ENCODE data around the gene ADAMTS10. TPM values are rescaled to one million over a fixed set of nuclear protein-coding genes. Genes with fewer than 3 reads are reported as not detected.
"Not testable (repeated sequence)": the region's sequence is repeated elsewhere in the genome, so short reads cannot be mapped to it uniquely, and the experiment has no call there.

The ADAMTS10 gene
- total RNA-seq, 1 donor from 2014 or later, result 17.1 TPM

DNA sequence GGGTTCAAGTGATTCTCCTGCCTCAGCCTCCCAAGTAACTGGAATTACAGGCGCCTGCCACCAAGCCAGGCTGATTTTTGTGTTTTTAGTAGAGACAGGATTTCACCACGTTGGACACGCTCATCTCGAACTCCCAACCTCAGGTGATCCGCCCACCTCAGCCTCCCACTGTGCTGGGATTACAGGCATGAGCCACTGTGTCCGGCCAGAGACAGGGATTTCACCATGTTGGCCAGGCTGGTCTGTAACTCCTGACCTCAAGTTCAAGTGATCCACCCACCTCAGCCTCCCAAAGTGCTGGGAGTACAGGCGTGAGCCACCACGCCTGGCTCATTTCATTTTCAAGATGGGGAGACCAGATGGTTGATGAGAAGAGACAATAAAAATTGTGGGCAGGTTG is 45.6 kb downstream of the ADAMTS10 start:
- DNase-seq (ENCODE audit: low read depth in 2 of 2), result not testable (repeated sequence)

DNA sequence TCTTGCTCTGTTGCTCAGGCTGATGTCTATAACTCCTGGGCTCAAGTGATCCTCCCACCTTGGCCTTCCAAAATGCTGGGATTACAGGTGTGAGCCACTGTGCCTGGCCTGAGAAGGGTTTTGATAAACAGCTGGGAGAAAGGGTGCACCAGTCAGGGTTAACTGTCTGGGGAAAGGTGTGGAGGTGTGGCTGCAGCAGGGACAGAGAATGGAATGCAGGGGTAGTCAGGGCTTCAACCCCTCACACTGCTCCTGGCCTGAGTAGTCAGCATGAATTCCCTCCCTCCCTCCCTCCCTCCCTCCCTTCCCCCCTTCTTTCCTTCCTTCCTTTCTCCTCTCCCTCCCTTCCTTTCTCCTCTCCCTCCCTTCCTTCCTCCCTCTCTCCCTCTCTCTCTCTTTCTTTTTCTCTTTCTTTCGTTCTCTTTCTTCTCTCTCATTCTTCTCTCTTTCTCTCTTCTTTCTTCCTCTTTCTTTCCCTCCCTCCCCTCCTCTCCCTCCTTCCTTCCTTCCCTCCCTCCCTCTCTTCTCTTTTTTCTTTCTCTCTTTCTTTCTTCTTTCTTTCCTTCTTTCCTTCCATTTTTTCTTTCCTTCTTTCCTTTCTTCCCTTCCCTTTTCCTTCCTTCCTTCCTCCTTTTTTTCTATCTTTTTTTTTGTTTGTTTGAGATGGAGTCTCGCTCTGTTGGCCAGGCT is 49.3 kb downstream of the ADAMTS10 start:
- DNase-seq (ENCODE audit: low read depth in 2 of 2), result no peak

DNA sequence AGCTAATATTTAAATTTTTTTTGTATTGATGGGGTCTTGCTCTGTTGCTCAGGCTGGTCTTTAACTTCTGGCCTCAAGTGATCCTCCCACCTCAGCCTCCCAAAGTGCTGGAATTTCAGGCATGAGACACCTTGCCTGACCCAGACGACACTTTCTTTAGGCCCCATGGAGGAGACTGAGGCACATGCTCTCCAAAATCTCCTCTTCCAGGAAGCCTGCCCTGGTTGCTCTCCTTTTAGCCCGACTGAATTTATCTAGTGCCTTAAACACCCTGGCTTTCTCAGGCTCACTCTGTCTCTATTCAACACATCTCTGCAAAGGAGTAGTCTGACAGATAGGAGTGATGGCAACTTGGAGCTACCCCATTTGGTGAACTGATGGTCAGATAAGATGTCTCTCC is 52.2 kb downstream of the ADAMTS10 start:
- no peak for DNase-seq (ENCODE audit: low read depth in 2 of 2)

DNA sequence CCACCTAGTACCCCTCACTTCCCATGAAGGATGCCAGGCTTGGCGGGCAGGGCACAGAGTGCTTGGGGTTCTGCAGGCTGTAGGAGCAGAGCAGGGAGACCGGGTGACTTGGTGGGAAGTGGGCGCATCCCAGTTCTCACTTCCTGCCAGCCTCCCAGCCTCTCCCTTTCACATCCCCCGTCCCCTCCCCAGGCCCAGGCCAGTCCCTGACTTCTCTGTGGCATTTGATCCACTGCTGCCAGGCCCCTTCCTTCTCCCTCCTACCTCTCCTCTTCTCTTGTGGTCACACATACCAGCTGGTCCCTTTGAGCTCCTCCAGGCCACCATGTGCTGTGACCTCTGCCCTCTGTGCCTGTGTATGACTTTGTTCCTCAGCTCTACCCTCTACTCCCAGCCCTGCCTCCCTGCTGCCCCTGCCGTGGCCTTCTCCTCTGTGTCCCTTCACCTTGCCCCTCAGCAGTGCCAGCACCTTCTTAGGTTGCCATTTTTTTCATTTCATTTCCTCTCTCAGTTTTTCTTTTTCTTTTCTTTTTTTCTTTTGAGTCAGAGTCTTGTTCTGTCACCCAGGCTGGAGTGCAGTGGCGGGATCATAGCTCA is 52.8 kb downstream of the ADAMTS10 start:
- no peak for DNase-seq (ENCODE audit: low read depth in 2 of 2)

DNA sequence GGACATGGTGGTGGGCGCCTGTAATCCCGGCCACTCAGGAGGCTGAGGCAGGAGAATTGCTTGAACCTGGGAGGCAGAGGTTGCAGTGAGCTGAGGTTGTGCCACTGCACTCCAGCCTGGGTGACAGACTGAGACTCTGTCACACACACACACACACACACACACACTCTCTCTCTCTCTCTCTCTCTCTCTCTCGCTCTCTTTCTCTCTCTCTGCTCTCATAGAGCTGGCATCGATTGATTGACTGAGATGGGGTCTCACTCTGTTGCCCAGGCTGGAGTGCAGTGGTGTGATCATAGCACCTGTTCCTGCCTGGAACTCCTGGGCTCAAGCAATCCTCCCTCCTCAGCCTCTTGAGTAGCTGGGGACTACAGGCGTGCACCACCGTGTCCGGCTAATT is 56.8 kb downstream of the ADAMTS10 start:
- not testable (repeated sequence) for DNase-seq (ENCODE audit: low read depth in 2 of 2)

DNA sequence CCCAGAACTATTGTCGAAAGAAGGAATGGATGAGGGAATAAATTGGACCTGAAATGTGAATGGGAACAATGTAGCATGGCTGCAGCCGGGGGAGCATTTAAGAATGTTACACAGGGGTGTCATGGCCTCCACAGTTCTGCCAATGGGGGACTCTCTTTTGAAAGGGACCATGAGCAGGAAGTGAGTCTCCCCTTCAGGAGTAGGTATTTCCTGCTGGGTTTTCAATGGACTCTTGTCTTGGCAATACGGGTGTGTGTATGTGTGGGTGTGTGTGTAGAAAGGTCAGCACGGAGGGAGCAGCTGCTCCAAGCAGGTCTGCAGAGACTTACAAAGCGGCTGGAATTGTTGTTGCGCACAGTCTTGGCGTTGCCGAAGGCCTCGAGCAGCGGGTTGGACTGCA is 57.7 kb downstream of the ADAMTS10 start:
- peak; percentile 25 to 49 for DNase-seq (ENCODE audit: low read depth in 2 of 2)

DNA sequence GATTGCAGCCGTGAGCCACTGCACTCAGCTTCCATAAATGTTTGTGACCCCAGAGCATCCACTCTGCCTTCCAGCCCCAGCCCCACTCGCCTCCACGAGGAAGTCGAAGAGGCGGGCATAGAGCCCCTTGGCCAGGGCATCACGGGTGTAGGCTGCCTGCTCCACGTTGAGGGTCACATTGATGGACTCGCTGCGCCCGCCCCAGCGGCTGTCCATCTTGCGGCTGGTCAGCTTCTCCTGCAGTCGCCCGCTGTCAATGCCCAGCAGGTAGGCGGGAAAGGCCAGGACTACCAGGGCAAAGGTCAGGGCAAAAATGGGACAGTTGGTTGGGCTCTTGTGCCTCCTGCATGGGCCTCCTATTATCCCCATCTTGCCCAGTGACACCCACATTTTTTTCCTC is 60.4 kb downstream of the ADAMTS10 start:
- no peak for DNase-seq (ENCODE audit: low read depth in 2 of 2)

DNA sequence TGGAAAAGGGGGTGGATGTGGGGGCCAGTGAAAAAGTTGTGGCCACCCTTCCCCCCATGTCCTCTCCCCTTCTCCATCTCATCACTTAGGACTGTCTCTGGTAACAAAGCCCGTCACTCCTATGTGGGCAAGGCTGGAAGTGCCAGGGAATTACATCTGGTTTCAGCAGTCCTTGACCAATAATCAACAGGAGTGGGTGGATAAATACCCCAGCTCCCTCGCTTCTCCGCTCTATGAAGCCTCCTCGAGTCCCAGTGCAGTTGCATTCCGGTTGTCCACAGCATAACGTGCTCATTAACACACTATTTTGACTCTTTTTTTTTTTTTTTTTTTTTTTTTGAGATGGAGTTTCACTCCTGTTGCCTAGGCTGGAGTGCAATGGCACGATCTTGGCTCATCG is 64.8 kb downstream of the ADAMTS10 start:
- no peak for DNase-seq (ENCODE audit: low read depth in 2 of 2)

DNA sequence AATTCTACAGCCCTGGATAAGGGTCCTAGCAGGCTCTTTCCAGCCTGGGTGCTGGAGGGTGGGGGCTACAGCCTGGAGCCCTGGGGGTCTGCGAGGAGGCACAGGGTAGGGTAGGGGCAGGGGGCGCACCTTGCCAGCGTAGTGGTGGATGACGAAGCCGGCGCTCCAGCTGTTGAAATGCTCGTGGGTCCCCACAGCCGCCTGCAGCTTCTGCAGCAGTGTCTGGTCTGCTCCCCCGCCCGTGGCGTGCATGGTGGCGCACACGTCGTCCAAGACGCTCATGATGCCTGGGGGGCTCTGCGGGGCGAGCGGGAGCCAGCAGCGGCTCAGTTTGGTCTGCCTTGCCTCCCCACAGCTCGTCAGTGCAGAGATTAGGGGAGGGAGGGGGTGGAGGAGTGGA is 66.3 kb downstream of the ADAMTS10 start:
- no peak for DNase-seq (ENCODE audit: low read depth in 2 of 2)

DNA sequence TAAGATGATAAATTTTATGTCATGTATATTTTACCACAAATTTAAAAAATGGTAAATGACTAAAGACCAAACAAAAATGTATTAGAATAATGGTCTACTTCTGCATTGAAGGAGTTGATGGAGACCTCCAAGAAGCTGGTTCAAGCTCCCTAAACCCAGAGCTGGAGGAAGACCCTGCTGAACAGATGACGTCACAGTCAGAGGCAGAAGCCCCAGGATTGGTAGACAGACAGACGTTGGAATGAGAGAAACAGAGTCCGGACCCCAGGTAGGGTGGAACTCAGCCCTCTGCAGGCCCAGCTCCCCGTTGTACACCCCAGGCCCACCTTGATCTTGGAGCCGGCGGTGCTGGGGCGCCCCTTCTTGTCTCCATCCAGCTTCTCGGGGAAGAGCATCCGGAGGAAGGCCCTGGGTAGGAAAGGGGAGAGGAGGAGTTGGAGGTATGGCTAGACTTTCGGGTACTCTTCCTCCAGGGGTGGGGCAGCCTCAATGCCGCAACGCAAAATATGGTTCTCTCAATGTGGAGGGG is 70.8 kb downstream of the ADAMTS10 start:
- no peak for DNase-seq (ENCODE audit: low read depth in 2 of 2)

DNA sequence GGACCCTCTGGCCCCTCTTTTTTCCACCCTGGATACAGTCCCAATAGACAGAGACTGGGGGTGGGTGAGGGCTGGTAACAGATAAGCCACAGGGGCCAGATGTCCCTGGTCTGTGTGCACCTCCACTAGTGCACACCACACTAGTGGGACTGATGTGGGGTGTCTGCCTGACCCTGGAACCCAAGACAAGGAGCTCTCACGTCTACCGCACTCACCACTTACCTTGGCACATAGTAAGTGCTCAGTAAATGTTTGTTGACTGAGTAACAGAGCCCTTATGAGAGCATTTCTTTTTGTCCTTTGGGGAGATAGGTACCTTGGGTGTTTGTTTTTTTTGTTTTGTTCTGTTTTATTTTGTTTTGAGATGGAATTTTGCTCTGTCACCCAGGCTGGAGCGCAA is 73.4 kb downstream of the ADAMTS10 start:
- no peak for DNase-seq (ENCODE audit: low read depth in 2 of 2)

DNA sequence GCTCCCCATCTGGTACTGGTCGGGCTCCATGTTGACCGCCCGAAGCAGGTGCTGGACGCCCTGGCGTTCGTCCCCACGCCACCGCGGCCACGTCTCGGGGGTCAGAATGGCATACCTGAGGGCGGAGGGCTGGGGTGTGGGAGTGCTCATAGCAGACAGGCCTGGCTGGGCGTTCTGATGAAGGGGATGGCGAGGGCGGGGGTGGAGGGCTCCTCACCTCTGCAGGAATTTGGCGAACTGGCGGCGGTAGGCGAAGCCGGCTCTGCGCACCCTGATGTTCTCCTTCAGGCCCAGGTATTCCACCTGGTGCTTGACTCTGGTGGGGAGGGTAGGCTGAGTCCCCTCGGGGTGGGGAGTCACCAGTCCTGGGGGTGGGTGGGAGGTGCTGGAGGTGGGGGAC is 74.2 kb downstream of the ADAMTS10 start:
- DNase-seq (ENCODE audit: low read depth in 2 of 2), result no peak

DNA sequence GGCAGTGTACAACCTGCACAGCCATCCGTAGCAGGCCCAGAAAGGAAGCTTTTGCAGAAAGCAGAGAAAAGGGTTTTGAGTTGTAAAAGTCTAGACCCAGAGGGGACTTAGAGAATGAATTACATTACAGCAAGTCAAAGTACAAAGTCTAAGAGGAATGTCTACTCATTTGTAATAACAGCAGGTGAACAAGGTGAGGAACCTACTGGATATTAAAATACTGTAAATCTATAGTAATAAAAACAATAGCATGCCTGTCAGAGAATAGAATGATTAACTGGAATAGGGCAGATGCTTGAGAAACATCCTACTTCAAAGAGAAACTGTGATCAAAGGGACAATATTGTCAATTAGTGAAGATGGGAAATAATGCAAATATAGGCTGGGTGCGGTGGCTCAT is 78.3 kb downstream of the ADAMTS10 start:
- no peak for DNase-seq (ENCODE audit: low read depth in 2 of 2)

DNA sequence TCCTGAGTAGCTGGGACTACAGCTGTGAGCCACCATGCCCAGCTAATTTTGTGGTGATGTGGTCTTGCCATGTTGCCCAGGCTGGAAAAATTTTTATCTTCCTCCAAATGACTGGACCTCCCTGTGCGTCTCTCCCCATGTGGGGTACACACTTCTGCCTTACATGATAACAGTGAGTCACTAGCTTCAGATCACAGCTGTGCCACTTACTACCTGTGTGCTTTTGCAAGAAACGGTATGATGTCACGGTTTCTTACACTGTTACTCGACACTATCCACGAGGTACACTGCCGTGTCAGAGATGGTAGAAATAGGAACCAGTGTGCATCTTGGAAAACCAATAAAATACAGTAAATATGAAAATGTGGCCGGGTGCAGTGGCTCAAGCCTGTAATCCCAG is 79.0 kb downstream of the ADAMTS10 start:
- DNase-seq (ENCODE audit: low read depth in 2 of 2), result no peak

Other genes with a start within 250 kb of the ADAMTS10 start
- 1.5 and 7.1 TPM in 2 replicates for gene ANGPTL4, start 246.6 kb downstream of the ADAMTS10 start, total RNA-seq
- gene RAB11B, start 220.4 kb downstream of the ADAMTS10 start, total RNA-seq, result 53.8 and 84.1 TPM in 2 replicates
- 112 and 164 TPM in 2 replicates for gene MARCHF2, start 197.4 kb downstream of the ADAMTS10 start, total RNA-seq
- 45.8 and 55.6 TPM in 2 replicates for gene HNRNPM, start 165.7 kb downstream of the ADAMTS10 start, total RNA-seq
- gene PRAM1, start 108.1 kb downstream of the ADAMTS10 start, total RNA-seq, result not detected in 2 replicates
- 2.2 and 2.4 TPM in 2 replicates for gene ZNF414, start 96.5 kb downstream of the ADAMTS10 start, total RNA-seq
- 0.22 and 0.40 TPM in 2 replicates for gene MYO1F, start 33.3 kb downstream of the ADAMTS10 start, total RNA-seq
- gene NFILZ, start 19.9 kb upstream of the ADAMTS10 start, total RNA-seq, result not detected in 2 replicates
- not detected in 2 replicates for gene ACTL9, start 88.1 kb upstream of the ADAMTS10 start, total RNA-seq
- gene OR2Z1, start 110.9 kb upstream of the ADAMTS10 start, total RNA-seq, result not detected in 2 replicates
- 1.1 and 3.6 TPM in 2 replicates for gene ZNF558, start 221.6 kb upstream of the ADAMTS10 start, total RNA-seq
- not detected in 2 replicates for gene MBD3L1, start 221.7 kb upstream of the ADAMTS10 start, total RNA-seq

Measured in lung microvascular endothelial cell (primary cell).